Heart left ventricle (tissue), 13 donors: ENCODE data around the gene NEK5.

Experiments
- CTCF ChIP-seq, 12 donors: fragments of 200-600 bp; sonication (generic) in 4 of 12; IDR thresholded peaks; one replicate each; pipeline versions ENCODE4 v1.5.0 to v1.8.0; 2018 to 2022; ENCODE audit warnings: antibody characterized with exemption in 12 of 12, mild to moderate bottlenecking in 5 of 12
- POLR2A ChIP-seq, 2 donors: fragments of 450-650 bp; IDR thresholded peaks; one replicate each; pipeline ENCODE4 v1.6.1; 2017; ENCODE audit warnings: antibody characterized with exemption in 2 of 2, mild to moderate bottlenecking in 2 of 2, moderate library complexity in 2 of 2
- donor health status: ischemic (EF 13 %, LVEDD 7.1; RV severe dilation, severe dysfunction).
- donor health status: DM: no; HTN: yes; CAD: no.
- donor health status: DM: no; HTN: no; CAD: no.
- donor health status: ischemic (EF 25% LVEDD 6.9; RV normal size, moderate dysfunction).
- donor health status: ischemic (EF 25% LVEDD 5.7; RV mildly dilated, moderate dysfunction).
- donor health status: ischemic (EF 35%, LVEDD 5.7; RV mildly dilated, moderate dysfunction).
- donor health status: nonischemic (EF 11% LVEDD 7.7; RV severe dilation, severe dysfunction).
- donor health status: DM: yes; HTN: yes; CAD: no.
- donor health status: PGD.
- donor health status: ischemic (EF 29% LVEDD 5.4; RV normal size, mild dysfunction).
- donor health status: nonischemic (EF 23%, LVEDD 6.1; RV moderate dilation, normal function).

GRCh38 chr13:52016296-52016695 is 112.6 kb downstream of the NEK5 start:
- no peak for TF ChIP-seq POLR2A (IDR thresholded peaks at IDR 0.05)
- no peak for TF ChIP-seq CTCF (IDR thresholded peaks at IDR 0.05)
